Neural progenitor cell (in vitro differentiated cells): ENCODE data around the gene HOMER2. TPM values are rescaled to one million over a fixed set of nuclear protein-coding genes. Genes with fewer than 3 reads are reported as not detected.

Source experiments
- DNase-seq: peaks from one replicate; pipeline ENCODE4 v3.0.0-alpha.2; 2016; ENCODE audit warnings: low spot score
- H2AFZ ChIP-seq: fragments of 200-600 bp; sonication (generic); replicated peaks from 2 replicates; pipeline ENCODE4 v1.6.1; 2016; ENCODE audit warnings: antibody characterized with exemption
- H3F3A ChIP-seq: fragments of 200-600 bp; sonication (generic); 2 replicates; pipeline ENCODE4 v1.6.1; 2016; ENCODE audit warnings: antibody characterized with exemption, low read depth
- H3K27ac ChIP-seq: fragments of 200-600 bp; sonication (generic); 2 replicates; pipeline ENCODE4 v1.5.1; 2016; ENCODE audit warnings: mild to moderate bottlenecking
- H3K27me3 ChIP-seq: fragments of 200-600 bp; sonication (generic); 2 replicates; pipeline ENCODE4 v1.6.1; 2016; ENCODE audit warnings: mild to moderate bottlenecking, moderate library complexity
- H3K36me3 ChIP-seq: fragments of 200-600 bp; sonication (generic); 2 replicates; pipeline ENCODE4 v1.5.1; 2016
- H3K4me1 ChIP-seq: fragments of 200-600 bp; sonication (generic); 2 replicates; pipeline ENCODE4 v1.6.1; 2016; ENCODE audit warnings: mixed run types
- H3K4me2 ChIP-seq: fragments of 200-600 bp; sonication (generic); 2 replicates; pipeline ENCODE4 v1.6.1; 2016
- H3K4me3 ChIP-seq: fragments of 200-600 bp; sonication (generic); 2 replicates; pipeline ENCODE4 v1.5.1; 2016
- H3K79me2 ChIP-seq: fragments of 200-600 bp; sonication (generic); 2 replicates; pipeline ENCODE4 v1.6.1; 2016; ENCODE audit warnings: low read depth
- H3K9ac ChIP-seq: fragments of 200-600 bp; sonication (generic); 2 replicates; pipeline ENCODE4 v1.6.1; 2016
- H3K9me3 ChIP-seq: fragments of 200-600 bp; sonication (generic); 2 replicates; pipeline ENCODE4 v1.5.1; 2016; ENCODE audit warnings: low read depth
- H4K20me1 ChIP-seq: fragments of 200-600 bp; sonication (generic); 2 replicates; pipeline ENCODE4 v1.6.1; 2016; ENCODE audit warnings: low read depth
- H3K27ac Mint-ChIP-seq: 3 replicates; pipeline ENCODE4 v1.8.0; 2021; ENCODE audit warnings: mixed read lengths
- H3K27me3 Mint-ChIP-seq: 2 replicates; pipeline ENCODE4 v1.8.0; 2022; ENCODE audit warnings: low read depth, mild to moderate bottlenecking, inconsistent platforms, moderate library complexity, mixed read lengths; ENCODE audit not compliant: insufficient read depth
- H3K36me3 Mint-ChIP-seq: 3 replicates; pipeline ENCODE4 v1.8.0; 2021; ENCODE audit warnings: mixed read lengths
- H3K4me1 Mint-ChIP-seq: 3 replicates; pipeline ENCODE4 v1.8.0; 2021; ENCODE audit warnings: mixed read lengths
- H3K4me3 Mint-ChIP-seq: 3 replicates; pipeline ENCODE4 v1.8.0; 2021; ENCODE audit warnings: mild to moderate bottlenecking, moderate library complexity, mixed read lengths
- H3K9me3 Mint-ChIP-seq: 3 replicates; pipeline ENCODE4 v1.8.0; 2020; ENCODE audit warnings: mixed read lengths
- CTCF ChIP-seq: fragments of 200-600 bp; sonication (generic); IDR thresholded peaks from 2 replicates; pipeline ENCODE4 v1.5.1; 2017; ENCODE audit warnings: antibody characterized with exemption, mild to moderate bottlenecking
- EZH2 ChIP-seq: fragments of 200-600 bp; sonication (generic); IDR thresholded peaks from 2 replicates; pipeline ENCODE4 v1.6.1; 2017; ENCODE audit warnings: antibody characterized with exemption, mild to moderate bottlenecking, moderate library complexity
- EZH2phosphoT487 ChIP-seq: fragments of 200-600 bp; sonication (generic); IDR thresholded peaks from 2 replicates; pipeline ENCODE4 v1.6.1; 2017; ENCODE audit warnings: antibody characterized with exemption
- total RNA-seq: library from RNA; depleted of rRNA; stranded (reverse); fragments of >200 nt; gene quantifications from 2 replicates; pipeline ENCODE4 v1.2.3, GENCODE V29; 2015; ENCODE audit warnings: low replicate concordance

The HOMER2 gene
- total RNA-seq, 1 donor from 2014 or later: 259 TPM

- H3K4me3 Mint-ChIP-seq: no peak overlapping the region
- no peaks in the 10 kb centered on the region for H3K4me1 Mint-ChIP-seq
- no peak for TF ChIP-seq EZH2
- no peak for TF ChIP-seq CTCF
- TF ChIP-seq EZH2phosphoT487: no peak
- Histone ChIP-seq H3K9me3 (no peaks in the 10 kb centered on the region), H3K27ac (no peak overlapping the region), H4K20me1 (no peaks in the 10 kb centered on the region), H3F3A (no peaks in the 10 kb centered on the region), H3K27me3 (peaks cover 63% of the 10 kb centered on the region), H3K4me3 (no peak overlapping the region), H3K4me2 (no peak overlapping the region), H3K4me1 (no peaks in the 10 kb centered on the region), H3K36me3 (no peaks in the 10 kb centered on the region), H3K79me2 (no peaks in the 10 kb centered on the region), H3K9ac (no peak overlapping the region), H2AFZ (no peak overlapping the region)
- H3K27ac Mint-ChIP-seq: no peak overlapping the region
- no peaks in the 10 kb centered on the region for H3K36me3 Mint-ChIP-seq
- no peaks in the 10 kb centered on the region for H3K9me3 Mint-ChIP-seq
- no peak for DNase-seq
- H3K27me3 Mint-ChIP-seq: peaks cover 6% of the 10 kb centered on the region
Observed at GRCh38 chr15:82802497-82802896, 150.0 kb downstream of the HOMER2 start.

- TF ChIP-seq CTCF (no peak), EZH2 (no peak), EZH2phosphoT487 (no peak)
- Histone ChIP-seq H4K20me1 (no peaks in the 10 kb centered on the region), H3K9ac (no peak overlapping the region), H3K79me2 (no peaks in the 10 kb centered on the region), H3K9me3 (no peaks in the 10 kb centered on the region), H3K36me3 (no peaks in the 10 kb centered on the region), H3K27ac (no peak overlapping the region), H3F3A (no peaks in the 10 kb centered on the region), H3K4me1 (no peaks in the 10 kb centered on the region), H2AFZ (no peak overlapping the region), H3K4me2 (no peak overlapping the region), H3K27me3 (peaks cover 50% of the 10 kb centered on the region), H3K4me3 (no peak overlapping the region)
- no peaks in the 10 kb centered on the region for H3K36me3 Mint-ChIP-seq
- no peak for DNase-seq
- H3K9me3 Mint-ChIP-seq: no peaks in the 10 kb centered on the region
- H3K4me1 Mint-ChIP-seq: no peaks in the 10 kb centered on the region
- no peak overlapping the region for H3K4me3 Mint-ChIP-seq
- peaks cover 7% of the 10 kb centered on the region for H3K27me3 Mint-ChIP-seq
- H3K27ac Mint-ChIP-seq: no peak overlapping the region
Observed at GRCh38 chr15:82799183-82799841, 153.2 kb downstream of the HOMER2 start.

Other genes starting within 250 kb of the HOMER2 start
- 0.97 and 1.7 TPM in 2 replicates for gene AP3B2, start 242.8 kb downstream of the HOMER2 start, total RNA-seq
- not detected in 2 replicates for gene FSD2, start 146.7 kb downstream of the HOMER2 start, total RNA-seq
- 1.9 and 3.1 TPM in 2 replicates for gene WHAMM, start 143.1 kb downstream of the HOMER2 start, total RNA-seq
- 37.2 and 50.6 TPM in 2 replicates for gene RAMAC, start 33.5 kb upstream of the HOMER2 start, total RNA-seq
- 8.1 and 12.2 TPM in 2 replicates for gene C15orf40, start 58.9 kb upstream of the HOMER2 start, total RNA-seq
- 43.7 and 48.5 TPM in 2 replicates for gene BTBD1, start 114.5 kb upstream of the HOMER2 start, total RNA-seq
- not detected in 2 replicates for gene TM6SF1, start 154.9 kb upstream of the HOMER2 start, total RNA-seq